Stomach (tissue), 4 donors: ENCODE measurements around the gene WDSUB1.

ENCODE experiments used
- POLR2AphosphoS5 ChIP-seq, 3 donors: sonication (generic); formaldehyde crosslinking; IDR thresholded peaks; one replicate each; pipeline ENCODE4 v1.6.1; 2016; ENCODE audit warnings: antibody characterized with exemption in 3 of 3
- TF ChIP-seq, protein P1 (sequence below), 7 experiments: fragments of 450-650 bp in 4 of 7; fragments of 200-600 bp in 3 of 7; sonication (generic) in 3 of 7; IDR thresholded peaks; one replicate each; pipeline ENCODE4 v1.5.1; 2016 to 2019; ENCODE audit warnings: antibody characterized with exemption in 7 of 7, control low read depth in 2 of 7, mild to moderate bottlenecking in 1 of 7

GRCh38 chr2:159199761-159200465, 86.6 kb downstream of the WDSUB1 start:
- TF ChIP-seq, protein P1, sequence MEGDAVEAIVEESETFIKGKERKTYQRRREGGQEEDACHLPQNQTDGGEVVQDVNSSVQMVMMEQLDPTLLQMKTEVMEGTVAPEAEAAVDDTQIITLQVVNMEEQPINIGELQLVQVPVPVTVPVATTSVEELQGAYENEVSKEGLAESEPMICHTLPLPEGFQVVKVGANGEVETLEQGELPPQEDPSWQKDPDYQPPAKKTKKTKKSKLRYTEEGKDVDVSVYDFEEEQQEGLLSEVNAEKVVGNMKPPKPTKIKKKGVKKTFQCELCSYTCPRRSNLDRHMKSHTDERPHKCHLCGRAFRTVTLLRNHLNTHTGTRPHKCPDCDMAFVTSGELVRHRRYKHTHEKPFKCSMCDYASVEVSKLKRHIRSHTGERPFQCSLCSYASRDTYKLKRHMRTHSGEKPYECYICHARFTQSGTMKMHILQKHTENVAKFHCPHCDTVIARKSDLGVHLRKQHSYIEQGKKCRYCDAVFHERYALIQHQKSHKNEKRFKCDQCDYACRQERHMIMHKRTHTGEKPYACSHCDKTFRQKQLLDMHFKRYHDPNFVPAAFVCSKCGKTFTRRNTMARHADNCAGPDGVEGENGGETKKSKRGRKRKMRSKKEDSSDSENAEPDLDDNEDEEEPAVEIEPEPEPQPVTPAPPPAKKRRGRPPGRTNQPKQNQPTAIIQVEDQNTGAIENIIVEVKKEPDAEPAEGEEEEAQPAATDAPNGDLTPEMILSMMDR (IDR thresholded peaks at IDR 0.05): no peak
- TF ChIP-seq POLR2AphosphoS5 (IDR thresholded peaks at IDR 0.05): no peak
